C4-2B (cell line): ENCODE measurements around the gene MSMB.
"Not testable (repeated sequence)": the region's sequence is repeated elsewhere in the genome, so short reads cannot be mapped to it uniquely, and the experiment has no call there.

ENCODE experiments used
- H3K27ac ChIP-seq: fragments of 450-650 bp; 2 replicates; pipeline ENCODE4 v1.5.1; 2017
- ZFX ChIP-seq: fragments of 450-650 bp; IDR thresholded peaks from 2 replicates; pipeline ENCODE4 v1.6.1; 2017
- TF ChIP-seq, protein P1 (sequence below): fragments of 450-650 bp; conservative IDR thresholded peaks from 2 replicates; pipeline ENCODE4 v1.5.1; 2017; ENCODE audit warnings: mild to moderate bottlenecking

Gene MSMB, protein sequence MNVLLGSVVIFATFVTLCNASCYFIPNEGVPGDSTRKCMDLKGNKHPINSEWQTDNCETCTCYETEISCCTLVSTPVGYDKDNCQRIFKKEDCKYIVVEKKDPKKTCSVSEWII

DNA sequence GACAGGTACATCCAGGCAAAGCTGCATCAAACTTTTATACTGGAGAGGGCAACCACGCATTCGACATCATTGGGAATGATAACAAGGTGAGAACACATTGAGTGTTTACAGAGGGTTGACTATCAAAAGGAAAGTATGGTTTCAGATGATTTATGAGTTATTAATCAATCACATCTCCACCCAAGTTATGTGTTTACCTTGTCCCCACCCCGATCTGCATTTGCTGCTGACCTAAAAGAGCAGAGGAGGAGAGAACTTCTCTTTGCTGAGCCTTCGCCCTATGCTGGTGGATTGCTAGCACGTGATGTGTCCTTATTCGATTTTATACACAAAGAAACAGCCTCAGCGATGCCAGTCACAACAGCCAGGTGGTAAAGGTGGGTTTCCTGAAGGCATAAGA lies at the start of gene MSMB:
Gene MSMB (minus strand): TSS at position 9 of the 400 bp plus-strand sequence. CDS start 32 bp downstream, outside the sequence.
- TF ChIP-seq, protein P1, sequence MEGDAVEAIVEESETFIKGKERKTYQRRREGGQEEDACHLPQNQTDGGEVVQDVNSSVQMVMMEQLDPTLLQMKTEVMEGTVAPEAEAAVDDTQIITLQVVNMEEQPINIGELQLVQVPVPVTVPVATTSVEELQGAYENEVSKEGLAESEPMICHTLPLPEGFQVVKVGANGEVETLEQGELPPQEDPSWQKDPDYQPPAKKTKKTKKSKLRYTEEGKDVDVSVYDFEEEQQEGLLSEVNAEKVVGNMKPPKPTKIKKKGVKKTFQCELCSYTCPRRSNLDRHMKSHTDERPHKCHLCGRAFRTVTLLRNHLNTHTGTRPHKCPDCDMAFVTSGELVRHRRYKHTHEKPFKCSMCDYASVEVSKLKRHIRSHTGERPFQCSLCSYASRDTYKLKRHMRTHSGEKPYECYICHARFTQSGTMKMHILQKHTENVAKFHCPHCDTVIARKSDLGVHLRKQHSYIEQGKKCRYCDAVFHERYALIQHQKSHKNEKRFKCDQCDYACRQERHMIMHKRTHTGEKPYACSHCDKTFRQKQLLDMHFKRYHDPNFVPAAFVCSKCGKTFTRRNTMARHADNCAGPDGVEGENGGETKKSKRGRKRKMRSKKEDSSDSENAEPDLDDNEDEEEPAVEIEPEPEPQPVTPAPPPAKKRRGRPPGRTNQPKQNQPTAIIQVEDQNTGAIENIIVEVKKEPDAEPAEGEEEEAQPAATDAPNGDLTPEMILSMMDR, result no peak
- TF ChIP-seq ZFX, result no peak
- H3K27ac ChIP-seq, result no peak within 1 kb of the TSS

DNA sequence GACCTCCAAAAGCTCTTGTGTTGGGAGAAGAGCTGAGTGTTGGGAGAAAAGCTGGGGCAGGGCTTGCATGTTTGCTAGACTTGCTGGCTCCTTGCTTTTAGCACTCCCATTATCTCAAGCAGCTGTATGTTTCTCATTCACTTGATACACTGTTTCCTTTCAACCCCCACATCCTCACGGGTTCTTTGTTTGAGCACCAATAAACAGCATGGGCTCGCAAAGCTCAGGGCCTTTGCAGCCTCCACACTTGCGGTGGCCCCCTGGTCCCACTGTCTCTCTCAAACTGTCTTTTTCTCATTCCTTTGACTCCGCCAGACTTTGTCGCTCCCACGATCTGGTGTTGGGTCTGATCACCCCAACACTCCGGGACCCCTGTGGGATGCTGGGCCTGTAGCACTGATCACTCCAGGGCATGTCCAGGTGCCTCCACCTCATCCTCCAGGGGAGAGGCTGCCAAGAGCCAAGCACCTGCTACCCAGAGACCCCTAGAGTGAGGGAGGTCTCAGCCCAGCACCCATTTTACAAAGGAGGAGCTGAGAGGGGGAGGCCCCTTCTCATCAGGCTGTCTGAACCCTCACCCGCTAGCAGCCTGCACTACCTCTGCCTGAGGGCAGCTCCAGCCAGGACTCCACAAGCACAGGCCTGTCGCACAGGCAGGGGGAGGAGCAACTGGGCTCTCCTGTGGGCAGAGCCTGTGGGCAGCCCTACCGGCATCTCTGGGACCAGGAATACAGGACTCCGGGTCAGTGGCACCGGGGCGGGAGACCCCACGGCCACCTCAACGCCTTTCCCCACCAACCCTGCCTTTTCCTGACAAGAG lies 49.1 kb upstream of the MSMB start:
- TF ChIP-seq, protein P1, result no peak
- no peak for TF ChIP-seq ZFX
- no peak overlapping the region for H3K27ac ChIP-seq

DNA sequence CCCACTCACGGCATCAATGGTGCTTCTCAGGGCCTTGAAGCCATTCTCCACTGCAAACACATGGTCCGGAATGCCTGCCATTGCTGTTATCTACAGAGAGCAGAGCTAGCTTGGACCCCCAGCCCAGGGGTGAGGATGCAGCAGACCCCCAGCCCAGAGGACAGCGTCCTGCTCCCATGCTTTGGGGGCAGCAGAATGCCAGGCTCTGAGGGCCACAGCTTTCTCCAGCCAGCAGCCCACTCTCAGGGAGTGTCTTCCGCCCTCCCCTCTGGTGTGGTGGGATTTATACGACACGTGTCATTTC lies 48.1 kb upstream of the MSMB start:
- no peak for TF ChIP-seq ZFX
- TF ChIP-seq, protein P1, result no peak
- H3K27ac ChIP-seq, result no peak overlapping the region

DNA sequence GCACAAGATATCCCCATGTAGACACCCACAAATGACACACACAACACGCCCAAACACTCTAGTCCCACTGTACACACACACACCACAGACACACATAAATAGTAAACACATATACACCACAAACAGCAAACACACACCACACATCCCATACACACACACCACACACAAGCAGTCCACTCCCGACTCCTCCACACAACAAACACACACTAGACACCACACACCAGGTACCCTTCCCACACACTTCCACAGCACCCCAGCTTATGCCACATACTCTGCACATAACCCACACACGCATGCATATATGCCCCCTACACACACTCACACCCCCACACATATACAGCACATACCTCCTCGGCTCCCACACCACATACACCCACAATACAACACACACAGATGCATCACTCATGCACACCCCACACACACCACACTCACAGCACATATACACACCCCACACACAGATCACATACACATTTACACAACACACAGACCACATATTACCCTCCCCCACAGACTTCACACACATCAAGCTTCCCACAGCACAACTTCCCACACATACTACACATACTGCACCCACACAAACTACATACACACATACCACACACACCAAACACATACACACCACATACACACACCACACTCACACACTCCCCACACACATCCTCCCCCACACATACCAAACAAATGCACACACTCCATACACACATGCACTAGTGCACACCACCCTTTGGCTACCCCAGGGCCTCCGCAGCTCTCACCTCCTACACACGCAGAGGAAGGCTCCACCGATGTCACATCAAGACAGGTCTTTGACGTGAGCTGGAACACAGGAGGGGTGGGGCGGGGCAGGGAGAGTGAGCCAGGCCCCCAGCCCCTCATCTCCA lies 47.5 kb upstream of the MSMB start:
- not testable (repeated sequence) for H3K27ac ChIP-seq

DNA sequence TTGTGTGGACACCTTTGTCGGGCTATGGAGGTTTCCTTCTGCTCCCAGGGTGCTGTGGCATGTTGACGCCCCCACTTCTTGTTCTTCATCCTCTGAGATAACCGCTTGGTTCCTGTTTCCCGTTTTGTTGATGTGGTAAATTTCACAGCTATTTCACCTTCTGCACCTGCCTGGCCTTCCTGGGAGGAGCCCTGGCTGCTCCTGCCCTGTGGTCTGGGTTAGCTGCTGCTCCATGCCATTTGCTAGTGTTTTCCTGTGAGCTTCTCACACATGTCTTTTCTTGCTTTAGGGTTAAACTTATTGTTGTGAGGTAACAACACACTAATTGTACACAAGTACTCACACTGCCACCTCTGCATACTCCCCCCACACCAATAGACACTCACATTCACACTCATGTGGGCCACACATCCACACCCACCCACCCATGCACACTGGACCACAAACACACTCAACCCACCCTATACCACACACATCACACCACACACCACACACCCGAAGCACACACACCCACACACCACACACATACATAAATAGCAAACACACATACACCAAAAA lies 46.5 kb upstream of the MSMB start:
- H3K27ac ChIP-seq, result no peak overlapping the region
- TF ChIP-seq ZFX, result no peak
- TF ChIP-seq, protein P1, result no peak

DNA sequence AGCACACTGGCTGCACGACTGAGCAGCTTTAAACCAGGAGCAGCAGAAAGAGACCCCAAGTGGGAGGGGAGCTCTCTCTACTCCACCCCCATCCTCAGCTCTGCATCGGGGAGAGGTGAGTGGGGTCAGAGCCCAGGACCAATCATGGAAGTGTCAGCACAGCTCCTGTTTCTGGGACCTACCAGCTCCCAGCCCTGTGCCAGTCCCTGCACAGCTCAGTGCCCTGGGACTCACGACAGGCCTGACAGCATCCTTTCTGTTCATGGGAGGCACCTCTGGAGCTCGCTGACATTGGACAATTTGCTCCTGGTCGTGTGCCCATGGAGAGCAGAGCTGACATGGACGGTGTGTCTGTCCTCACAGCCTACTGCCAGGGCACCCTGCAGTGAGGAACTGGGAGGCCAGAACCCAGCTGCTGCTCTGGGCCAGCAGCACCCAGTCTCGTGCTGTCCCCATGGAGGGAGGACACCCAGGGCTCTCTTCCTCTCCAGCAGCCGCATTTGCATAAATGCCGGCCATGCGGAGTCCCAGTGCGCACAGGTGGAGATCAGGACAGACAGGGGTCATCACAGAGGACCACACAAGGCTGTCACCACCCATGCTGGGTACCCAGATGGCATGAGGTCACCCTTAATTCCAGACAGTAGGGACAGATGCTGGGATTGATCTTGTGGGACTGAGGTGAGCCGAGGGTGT lies 45.9 kb upstream of the MSMB start:
- H3K27ac ChIP-seq, result no peak overlapping the region
- TF ChIP-seq, protein P1, result no peak
- TF ChIP-seq ZFX, result no peak

DNA sequence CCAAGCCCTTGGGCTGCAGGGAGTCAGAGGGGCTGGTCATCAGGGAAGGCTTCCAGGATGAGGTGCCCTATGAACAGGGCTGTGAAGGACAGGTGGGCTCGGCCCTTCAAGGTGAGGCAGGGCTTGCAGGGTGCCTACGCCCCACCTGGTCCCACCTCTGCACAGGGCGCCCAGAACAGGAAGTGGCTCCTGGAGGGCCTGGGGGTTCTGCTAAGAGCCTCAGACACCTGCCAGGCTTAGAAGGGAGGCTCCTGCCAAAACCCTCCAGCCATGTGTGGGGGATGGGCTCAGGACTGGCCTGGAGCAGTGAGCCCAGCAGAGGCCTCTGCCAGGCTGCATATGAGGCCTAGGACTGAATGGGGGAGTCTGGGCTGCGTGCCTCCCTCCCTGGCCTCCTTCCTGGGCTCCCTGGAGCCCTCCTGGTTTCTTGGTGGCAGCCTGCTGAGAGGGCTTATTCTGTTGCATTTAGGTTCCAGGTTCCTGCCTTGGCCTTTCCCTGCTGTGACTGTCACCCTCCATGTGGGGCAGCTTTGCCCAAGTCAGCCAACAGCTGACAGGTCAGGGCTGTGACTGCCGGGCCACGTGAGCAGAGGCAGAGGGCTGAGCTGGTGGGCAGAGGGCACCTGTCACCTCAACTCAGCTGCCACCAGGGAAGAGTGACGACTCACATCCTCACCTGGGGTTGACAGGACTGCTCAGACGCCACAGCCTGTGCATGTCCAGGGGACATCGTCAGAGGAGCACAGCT lies 45.2 kb upstream of the MSMB start:
- H3K27ac ChIP-seq, result no peak overlapping the region
- TF ChIP-seq ZFX, result no peak
- TF ChIP-seq, protein P1, result no peak
